ENCODE measurements around the gene NHEJ1.

The NHEJ1 gene

DNA sequence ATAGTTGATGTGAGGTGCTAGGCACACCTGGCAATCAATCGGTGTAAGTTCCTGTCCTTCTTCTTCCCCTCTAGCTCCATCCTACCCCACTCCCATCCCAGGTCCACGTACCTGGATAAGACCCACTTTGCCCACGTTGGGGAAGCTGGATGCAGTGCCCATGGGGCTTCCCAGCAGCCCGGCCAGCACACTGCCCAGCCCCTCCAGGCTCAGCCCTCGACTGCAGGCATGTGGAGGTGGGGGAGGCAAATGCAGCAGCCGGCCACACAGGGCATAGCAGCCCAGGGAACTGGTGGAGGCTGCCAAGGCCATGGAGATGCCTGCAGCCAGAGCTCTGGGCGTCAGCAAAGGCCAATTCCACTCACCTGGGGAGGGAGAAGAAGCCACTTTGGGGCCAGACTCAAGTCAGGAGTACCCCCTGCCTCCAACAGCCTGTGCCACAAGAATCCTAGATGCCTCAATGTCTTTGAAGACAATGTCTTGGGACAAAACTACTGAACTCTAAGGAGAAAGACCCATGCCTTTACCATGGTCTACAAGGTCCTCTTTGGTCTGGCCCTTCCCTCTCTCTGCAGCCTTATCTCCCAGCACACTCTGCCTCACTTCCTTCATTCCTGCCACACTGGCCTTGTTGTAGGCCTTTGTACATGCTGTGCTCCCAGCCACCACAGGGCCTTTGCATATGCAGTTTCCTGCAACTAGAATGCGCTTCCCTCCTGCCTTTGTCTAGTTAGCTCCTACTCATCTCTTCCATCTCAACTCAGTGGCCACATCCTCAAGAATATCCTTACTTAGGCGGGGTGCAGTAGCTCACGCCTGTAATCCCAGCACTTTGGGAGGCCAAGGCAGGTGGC, 4.7 kb upstream of the NHEJ1 start:
- H3K9me3 ChIP-seq (ENCODE audit: control insufficient read depth in 1 of 2, low read length in 2 of 2) = no peaks in the 10 kb centered on the region
- no peaks in the 10 kb centered on the region for H3K27me3 ChIP-seq (ENCODE audit: control insufficient read depth in 1 of 2, insufficient read depth in 2 of 2, low read length in 2 of 2)
- H3K4me1 ChIP-seq (ENCODE audit: control insufficient read depth in 1 of 2, insufficient read depth in 2 of 2, low read length in 2 of 2) = peaks cover 15 to 29% of the 10 kb centered on the region in 2 donors
- H3K4me3 ChIP-seq (ENCODE audit: low read depth in 1 of 2, low read length in 2 of 2) = no peak overlapping the region
- peaks cover 0 to 4% of the 10 kb centered on the region in 2 donors for H3K36me3 ChIP-seq (ENCODE audit: control insufficient read depth in 1 of 2, insufficient read depth in 2 of 2, low read length in 2 of 2)
- H3K27ac ChIP-seq (ENCODE audit: low read depth, low read length) = no peak overlapping the region
- no peak overlapping the region for H3K9ac ChIP-seq (ENCODE audit: low read depth in 1 of 2, low read length in 2 of 2)

DNA sequence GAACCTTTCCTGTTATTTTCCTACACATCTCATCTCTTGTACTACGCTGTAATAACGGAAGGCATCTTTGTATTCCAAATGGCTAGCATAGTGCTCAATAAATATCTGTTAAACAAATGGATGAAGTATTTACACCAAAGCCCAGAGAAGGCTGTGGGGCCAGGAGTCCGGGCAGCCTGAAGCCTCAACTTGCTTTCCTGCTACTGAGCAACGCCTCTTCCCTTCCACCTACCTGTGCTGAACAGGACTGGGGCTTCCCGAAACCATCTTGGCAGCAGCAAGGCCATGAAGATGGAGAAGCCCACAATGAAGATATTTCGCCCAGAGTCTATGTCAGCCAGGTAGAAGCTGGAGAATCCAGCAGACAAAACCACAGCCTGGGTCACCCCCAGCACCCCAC, 2.5 kb upstream of the NHEJ1 start:
- Histone ChIP-seq H3K4me1 (ENCODE audit: control insufficient read depth in 1 of 2, insufficient read depth in 2 of 2, low read length in 2 of 2) (peaks cover 10 to 14% of the 10 kb centered on the region in 2 donors), H3K27me3 (ENCODE audit: control insufficient read depth in 1 of 2, insufficient read depth in 2 of 2, low read length in 2 of 2) (no peaks in the 10 kb centered on the region), H3K4me3 (ENCODE audit: low read depth in 1 of 2, low read length in 2 of 2) (no peak overlapping the region), H3K27ac (ENCODE audit: low read depth, low read length) (no peak overlapping the region), H3K36me3 (ENCODE audit: control insufficient read depth in 1 of 2, insufficient read depth in 2 of 2, low read length in 2 of 2) (peaks cover 0 to 4% of the 10 kb centered on the region in 2 donors), H3K9me3 (ENCODE audit: control insufficient read depth in 1 of 2, low read length in 2 of 2) (no peaks in the 10 kb centered on the region), H3K9ac (ENCODE audit: low read depth in 1 of 2, low read length in 2 of 2) (no peak overlapping the region)

DNA sequence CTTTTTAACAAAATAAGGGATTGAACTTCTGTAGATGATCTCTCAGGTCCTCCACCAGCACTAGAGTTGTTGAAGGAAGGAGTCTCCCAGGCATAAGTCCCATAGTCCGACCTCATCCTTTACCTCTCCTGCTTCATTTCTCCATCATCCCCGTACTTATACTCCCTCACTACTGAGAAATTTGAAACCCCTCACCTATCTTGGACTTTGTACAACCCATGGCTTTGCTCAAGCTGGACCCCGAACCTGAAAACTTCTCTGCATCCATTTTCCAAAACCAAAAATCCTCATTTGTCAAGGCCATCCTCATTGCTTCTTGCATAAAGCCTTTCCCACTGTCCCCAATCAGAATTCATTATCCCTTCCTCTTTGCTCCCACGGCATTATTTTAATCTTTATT, 482 bp upstream of the NHEJ1 start:
- Histone ChIP-seq H3K4me1 (ENCODE audit: control insufficient read depth in 1 of 2, insufficient read depth in 2 of 2, low read length in 2 of 2) (peaks cover 10 to 13% of the 10 kb centered on the region in 2 donors), H3K4me3 (ENCODE audit: low read depth in 1 of 2, low read length in 2 of 2) (peak overlapping the region; percentile 76 to 78), H3K9ac (ENCODE audit: low read depth in 1 of 2, low read length in 2 of 2) (peak overlapping the region; percentile 52 to 77), H3K27ac (ENCODE audit: low read depth, low read length) (no peak overlapping the region), H3K27me3 (ENCODE audit: control insufficient read depth in 1 of 2, insufficient read depth in 2 of 2, low read length in 2 of 2) (no peaks in the 10 kb centered on the region), H3K36me3 (ENCODE audit: control insufficient read depth in 1 of 2, insufficient read depth in 2 of 2, low read length in 2 of 2) (peaks cover 13 to 20% of the 10 kb centered on the region in 2 donors), H3K9me3 (ENCODE audit: control insufficient read depth in 1 of 2, low read length in 2 of 2) (no peaks in the 10 kb centered on the region)

DNA sequence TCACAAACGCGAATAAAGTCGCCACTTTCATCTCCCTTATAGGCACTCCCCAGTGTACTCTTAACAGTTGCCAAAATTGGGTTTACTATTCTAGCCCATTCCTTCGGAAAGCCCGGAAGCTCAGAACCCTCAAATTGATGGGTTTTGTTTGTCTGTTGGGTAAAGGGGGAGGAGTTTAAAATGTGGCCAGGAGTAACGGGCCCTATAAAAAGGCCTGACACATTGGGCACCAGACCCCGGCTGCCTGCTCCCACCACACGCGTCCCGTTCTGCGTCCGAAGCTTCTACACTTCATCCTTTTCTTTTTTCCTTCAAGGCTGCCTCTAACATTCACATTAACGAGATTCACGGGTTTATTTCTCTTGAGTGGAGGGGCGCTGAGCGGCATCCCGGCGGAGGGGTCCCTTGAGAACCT, 837 bp downstream of the NHEJ1 start:
- Histone ChIP-seq H3K27me3 (ENCODE audit: control insufficient read depth in 1 of 2, insufficient read depth in 2 of 2, low read length in 2 of 2) (no peaks in the 10 kb centered on the region), H3K36me3 (ENCODE audit: control insufficient read depth in 1 of 2, insufficient read depth in 2 of 2, low read length in 2 of 2) (peaks cover 13 to 22% of the 10 kb centered on the region in 2 donors), H3K4me1 (ENCODE audit: control insufficient read depth in 1 of 2, insufficient read depth in 2 of 2, low read length in 2 of 2) (peaks cover 10 to 13% of the 10 kb centered on the region in 2 donors), H3K4me3 (ENCODE audit: low read depth in 1 of 2, low read length in 2 of 2) (peak overlapping the region; percentile 76 to 78), H3K9me3 (ENCODE audit: control insufficient read depth in 1 of 2, low read length in 2 of 2) (no peaks in the 10 kb centered on the region), H3K27ac (ENCODE audit: low read depth, low read length) (no peak overlapping the region), H3K9ac (ENCODE audit: low read depth in 1 of 2, low read length in 2 of 2) (peak overlapping the region; percentile 52 to 77)

DNA sequence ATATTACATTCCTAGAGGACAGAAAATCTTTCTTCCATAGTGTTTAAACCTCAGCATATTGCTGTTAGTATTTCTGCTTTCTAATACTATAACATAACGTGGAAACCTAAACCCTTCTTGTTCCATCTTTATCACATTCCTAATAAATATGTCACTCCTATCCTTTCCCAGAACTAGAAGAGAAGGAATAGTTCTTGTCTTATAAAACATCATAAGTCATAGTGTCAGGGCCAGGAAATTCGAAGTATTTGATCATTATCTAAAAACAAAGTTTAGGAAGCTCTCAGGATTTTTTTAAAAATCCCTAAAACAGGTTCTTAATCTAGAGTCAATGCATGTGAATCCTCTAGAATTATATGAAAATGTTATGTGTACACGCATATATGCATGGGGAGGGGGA, 2.0 kb downstream of the NHEJ1 start:
- no peaks in the 10 kb centered on the region for H3K9me3 ChIP-seq (ENCODE audit: control insufficient read depth in 1 of 2, low read length in 2 of 2)
- peaks cover 13 to 30% of the 10 kb centered on the region in 2 donors for H3K36me3 ChIP-seq (ENCODE audit: control insufficient read depth in 1 of 2, insufficient read depth in 2 of 2, low read length in 2 of 2)
- H3K4me3 ChIP-seq (ENCODE audit: low read depth in 1 of 2, low read length in 2 of 2) = no peak overlapping the region
- peaks cover 10 to 13% of the 10 kb centered on the region in 2 donors for H3K4me1 ChIP-seq (ENCODE audit: control insufficient read depth in 1 of 2, insufficient read depth in 2 of 2, low read length in 2 of 2)
- H3K27me3 ChIP-seq (ENCODE audit: control insufficient read depth in 1 of 2, insufficient read depth in 2 of 2, low read length in 2 of 2) = no peaks in the 10 kb centered on the region
- H3K9ac ChIP-seq (ENCODE audit: low read depth in 1 of 2, low read length in 2 of 2) = no peak overlapping the region
- no peak overlapping the region for H3K27ac ChIP-seq (ENCODE audit: low read depth, low read length)

DNA sequence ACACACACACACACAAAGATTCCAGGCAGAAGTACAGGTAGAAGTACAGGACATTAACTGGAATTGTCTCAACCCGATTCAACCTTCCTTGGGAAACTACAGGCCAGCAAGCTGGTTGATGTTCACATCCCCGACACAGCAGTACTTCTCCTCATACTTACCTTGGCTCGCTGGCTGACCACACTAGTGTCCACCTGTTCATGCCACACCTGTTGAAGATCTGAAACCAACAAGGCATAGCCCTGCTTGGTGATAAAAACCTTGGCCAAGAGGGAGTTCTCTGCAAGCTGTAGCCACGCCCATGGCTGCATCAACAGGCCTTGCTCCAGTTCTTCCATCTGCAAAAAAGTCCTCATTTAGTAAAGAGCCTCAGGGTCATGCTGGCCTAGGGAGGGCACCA, 2.6 kb downstream of the NHEJ1 start:
- Histone ChIP-seq H3K4me3 (ENCODE audit: low read depth in 1 of 2, low read length in 2 of 2) (no peak overlapping the region), H3K36me3 (ENCODE audit: control insufficient read depth in 1 of 2, insufficient read depth in 2 of 2, low read length in 2 of 2) (peaks cover 13 to 30% of the 10 kb centered on the region in 2 donors), H3K9me3 (ENCODE audit: control insufficient read depth in 1 of 2, low read length in 2 of 2) (no peaks in the 10 kb centered on the region), H3K27me3 (ENCODE audit: control insufficient read depth in 1 of 2, insufficient read depth in 2 of 2, low read length in 2 of 2) (no peaks in the 10 kb centered on the region), H3K4me1 (ENCODE audit: control insufficient read depth in 1 of 2, insufficient read depth in 2 of 2, low read length in 2 of 2) (peaks cover 10 to 13% of the 10 kb centered on the region in 2 donors), H3K27ac (ENCODE audit: low read depth, low read length) (no peak overlapping the region), H3K9ac (ENCODE audit: low read depth in 1 of 2, low read length in 2 of 2) (no peak overlapping the region)

DNA sequence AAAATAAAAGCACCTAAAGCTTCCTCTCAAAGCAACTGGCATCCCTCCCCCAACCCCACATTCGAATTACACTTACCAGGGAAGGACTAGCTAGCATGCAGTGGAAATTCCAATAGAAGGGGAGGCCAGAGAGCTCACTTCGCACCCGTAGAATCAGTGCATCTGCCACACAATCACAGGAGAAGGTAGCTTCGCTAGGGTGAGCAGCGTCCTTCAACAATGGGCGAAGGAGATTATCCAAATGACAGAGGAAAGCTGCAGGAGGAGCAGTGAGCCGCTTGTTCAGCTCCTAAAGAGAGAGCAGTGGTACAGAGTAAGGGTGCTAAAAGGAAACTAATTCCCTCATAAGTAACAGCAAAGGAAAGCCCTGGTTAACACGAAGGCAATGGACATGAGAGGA, 3.2 kb downstream of the NHEJ1 start:
- Histone ChIP-seq H3K27ac (ENCODE audit: low read depth, low read length) (no peak overlapping the region), H3K9me3 (ENCODE audit: control insufficient read depth in 1 of 2, low read length in 2 of 2) (no peaks in the 10 kb centered on the region), H3K36me3 (ENCODE audit: control insufficient read depth in 1 of 2, insufficient read depth in 2 of 2, low read length in 2 of 2) (peaks cover 13 to 30% of the 10 kb centered on the region in 2 donors), H3K4me1 (ENCODE audit: control insufficient read depth in 1 of 2, insufficient read depth in 2 of 2, low read length in 2 of 2) (peaks cover 10 to 13% of the 10 kb centered on the region in 2 donors), H3K27me3 (ENCODE audit: control insufficient read depth in 1 of 2, insufficient read depth in 2 of 2, low read length in 2 of 2) (no peaks in the 10 kb centered on the region), H3K9ac (ENCODE audit: low read depth in 1 of 2, low read length in 2 of 2) (no peak overlapping the region), H3K4me3 (ENCODE audit: low read depth in 1 of 2, low read length in 2 of 2) (no peak overlapping the region)

DNA sequence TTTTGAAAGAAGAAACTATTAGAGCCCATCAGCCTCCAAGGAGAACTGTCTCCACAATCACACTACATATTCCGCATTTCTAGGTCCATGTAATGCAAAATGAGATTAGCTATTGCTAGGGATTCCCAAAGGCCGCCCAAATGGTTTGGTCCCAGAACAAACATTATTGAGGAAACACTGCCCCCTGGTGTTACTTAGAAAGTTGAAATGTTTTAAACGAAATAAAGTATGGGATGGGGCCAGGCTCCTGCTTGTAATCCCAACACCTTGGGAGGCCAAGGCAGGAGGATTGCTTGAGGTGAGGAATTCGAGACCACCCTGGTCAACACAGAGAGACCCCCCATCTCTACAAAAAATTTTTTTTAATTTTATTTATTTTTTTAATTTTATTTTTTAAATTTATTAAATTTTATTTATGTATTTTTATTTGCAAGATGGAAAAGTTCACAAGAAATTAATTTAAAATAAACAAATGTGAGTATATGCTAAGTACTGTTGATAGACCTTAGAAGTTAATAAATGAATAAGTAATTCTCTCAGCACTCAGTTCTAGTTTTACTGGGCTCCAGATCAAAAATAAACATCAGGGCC, 5.5 kb downstream of the NHEJ1 start:
- H3K27ac ChIP-seq (ENCODE audit: low read depth, low read length) = no peak overlapping the region
- no peaks in the 10 kb centered on the region for H3K9me3 ChIP-seq (ENCODE audit: control insufficient read depth in 1 of 2, low read length in 2 of 2)
- no peaks in the 10 kb centered on the region for H3K27me3 ChIP-seq (ENCODE audit: control insufficient read depth in 1 of 2, insufficient read depth in 2 of 2, low read length in 2 of 2)
- H3K4me1 ChIP-seq (ENCODE audit: control insufficient read depth in 1 of 2, insufficient read depth in 2 of 2, low read length in 2 of 2) = peaks cover 6% of the 10 kb centered on the region in 2 donors
- H3K9ac ChIP-seq (ENCODE audit: low read depth in 1 of 2, low read length in 2 of 2) = no peak overlapping the region
- H3K36me3 ChIP-seq (ENCODE audit: control insufficient read depth in 1 of 2, insufficient read depth in 2 of 2, low read length in 2 of 2) = peaks cover 13 to 33% of the 10 kb centered on the region in 2 donors
- H3K4me3 ChIP-seq (ENCODE audit: low read depth in 1 of 2, low read length in 2 of 2) = no peak overlapping the region

DNA sequence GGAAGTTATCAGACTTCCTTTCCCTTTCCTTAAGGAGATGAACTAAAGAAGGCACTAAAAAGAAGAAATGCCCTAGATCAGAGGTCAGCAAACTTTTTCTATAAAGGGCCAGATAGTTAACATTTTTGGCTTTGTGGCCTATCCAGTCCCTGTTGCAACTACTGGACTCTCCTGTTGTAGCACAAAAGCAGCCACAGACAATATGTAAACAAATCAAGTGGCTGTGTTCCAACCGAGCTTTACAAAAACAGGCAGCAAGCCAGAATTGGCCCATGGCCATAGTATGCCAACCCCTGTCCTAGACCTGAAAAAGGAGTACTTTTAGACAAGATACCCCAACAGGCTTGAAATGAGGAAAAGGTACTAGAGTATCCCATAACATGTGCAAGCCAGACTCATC, 10.9 kb downstream of the NHEJ1 start:
- Histone ChIP-seq H3K9ac (ENCODE audit: low read depth in 1 of 2, low read length in 2 of 2) (no peak overlapping the region), H3K27me3 (ENCODE audit: control insufficient read depth in 1 of 2, insufficient read depth in 2 of 2, low read length in 2 of 2) (no peaks in the 10 kb centered on the region), H3K27ac (ENCODE audit: low read depth, low read length) (no peak overlapping the region), H3K4me3 (ENCODE audit: low read depth in 1 of 2, low read length in 2 of 2) (no peak overlapping the region), H3K4me1 (ENCODE audit: control insufficient read depth in 1 of 2, insufficient read depth in 2 of 2, low read length in 2 of 2) (no peaks in the 10 kb centered on the region), H3K36me3 (ENCODE audit: control insufficient read depth in 1 of 2, insufficient read depth in 2 of 2, low read length in 2 of 2) (peaks cover 13 to 53% of the 10 kb centered on the region in 2 donors), H3K9me3 (ENCODE audit: control insufficient read depth in 1 of 2, low read length in 2 of 2) (no peaks in the 10 kb centered on the region)

DNA sequence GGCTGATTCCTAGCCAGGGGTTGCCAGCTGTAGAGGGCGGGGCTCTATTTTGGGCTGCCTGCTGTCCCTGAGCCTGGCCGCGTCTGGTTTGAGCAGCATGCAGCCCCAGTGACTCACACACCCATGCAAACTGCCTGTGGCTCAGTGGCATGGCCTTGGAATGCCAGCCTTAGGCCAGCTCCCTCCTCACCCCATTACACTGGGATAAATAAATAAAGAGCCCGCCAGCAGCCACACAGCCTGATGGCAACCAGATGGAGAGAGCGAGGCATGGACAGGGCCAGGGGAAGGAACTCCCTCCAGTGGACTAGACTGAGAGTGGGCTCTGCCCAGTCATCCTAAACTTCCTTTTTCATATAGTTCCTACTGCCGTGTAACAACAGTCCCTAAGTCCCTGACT, 18.3 kb downstream of the NHEJ1 start:
- Histone ChIP-seq H3K36me3 (ENCODE audit: control insufficient read depth in 1 of 2, insufficient read depth in 2 of 2, low read length in 2 of 2) (peaks cover 23 to 61% of the 10 kb centered on the region in 2 donors), H3K27me3 (ENCODE audit: control insufficient read depth in 1 of 2, insufficient read depth in 2 of 2, low read length in 2 of 2) (no peaks in the 10 kb centered on the region), H3K4me1 (ENCODE audit: control insufficient read depth in 1 of 2, insufficient read depth in 2 of 2, low read length in 2 of 2) (peaks cover 0 to 9% of the 10 kb centered on the region in 2 donors), H3K9me3 (ENCODE audit: control insufficient read depth in 1 of 2, low read length in 2 of 2) (no peaks in the 10 kb centered on the region), H3K4me3 (ENCODE audit: low read depth in 1 of 2, low read length in 2 of 2) (no peak overlapping the region), H3K9ac (ENCODE audit: low read depth in 1 of 2, low read length in 2 of 2) (no peak overlapping the region), H3K27ac (ENCODE audit: low read depth, low read length) (no peak overlapping the region)
